ENCODE data around the gene STAT5B. TPM values are rescaled to one million over a fixed set of nuclear protein-coding genes. Genes with fewer than 3 reads are reported as not detected.

STAT5B gene
- total RNA-seq, 1 experiment from 2014 or later, result 7.1 TPM

DNA sequence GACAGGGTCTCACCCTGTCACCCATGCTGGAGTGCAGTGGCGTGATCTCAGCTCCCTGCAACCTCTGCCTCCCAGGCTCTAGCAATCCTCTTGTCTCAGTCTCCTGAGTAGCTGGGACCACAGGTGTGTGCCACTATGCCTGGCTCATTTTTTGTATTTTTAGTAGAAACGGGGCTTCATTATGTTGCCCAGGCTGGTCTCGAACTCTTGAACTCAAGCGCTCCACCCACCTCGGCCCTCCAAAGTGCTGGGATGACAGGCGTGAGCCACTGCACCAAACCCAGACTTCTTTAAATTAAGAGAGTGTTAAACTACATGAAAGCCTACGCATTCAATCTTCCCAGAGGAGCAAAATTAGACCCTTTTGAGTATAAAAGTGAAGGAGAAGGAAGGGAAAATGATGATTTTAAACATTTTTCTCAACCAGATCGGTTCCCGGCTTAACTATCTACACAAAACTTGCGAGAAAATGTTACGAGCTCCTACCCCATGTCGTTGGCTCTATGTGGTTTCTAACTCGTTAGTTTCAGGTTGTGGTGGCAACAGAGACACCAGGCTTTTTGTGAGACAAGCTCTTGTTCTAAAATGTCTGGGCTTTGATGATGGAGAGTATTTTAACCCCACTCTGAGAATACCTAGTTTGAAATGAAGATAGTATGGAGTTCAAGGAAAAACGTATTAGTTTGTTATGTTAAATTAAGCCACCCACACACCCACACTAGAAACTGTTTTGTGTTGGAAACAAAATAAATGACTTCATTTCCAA, 26.3 kb downstream of the STAT5B start:
- Histone ChIP-seq H3K36me3 (ENCODE audit: control insufficient read depth in 1 of 2, insufficient read depth in 2 of 2, low read length in 2 of 2) (no peaks in the 10 kb centered on the region), H3K27me3 (ENCODE audit: insufficient read depth, low read length) (no peaks in the 10 kb centered on the region), H4K20me1 (ENCODE audit: insufficient read depth) (no peaks in the 10 kb centered on the region), H3K9ac (ENCODE audit: low read length) (no peak overlapping the region), H3K9me2 (ENCODE audit: insufficient read depth) (no peaks in the 10 kb centered on the region), H3K9me3 (ENCODE audit: control insufficient read depth in 1 of 2, insufficient read depth in 1 of 2, low read depth in 1 of 2, low read length in 2 of 2) (no peaks in the 10 kb centered on the region), H3K4me1 (ENCODE audit: control insufficient read depth in 1 of 2, insufficient read depth in 2 of 2, low read length in 2 of 2) (peaks cover 12 to 33% of the 10 kb centered on the region in 2 experiments), H2AFZ (ENCODE audit: low read depth, low read length, poor library complexity, severe bottlenecking) (no peak overlapping the region), H3K4me2 (ENCODE audit: low read length) (no peak overlapping the region), H3K27ac (ENCODE audit: low read depth, low read length) (no peak overlapping the region), H3K79me2 (ENCODE audit: insufficient read depth, low read length) (no peaks in the 10 kb centered on the region), H3K4me3 (replicated peaks in 1 of 2; ENCODE audit: low read depth in 1 of 2, low read length in 2 of 2) (no peak overlapping the region)
- intact Hi-C loops (cut with micrococcal nuclease), result no loop called here
- BruUV-seq (replicated peaks), result no TSS peak
- CTCF ChIA-PET, result interaction anchor here (1.1 kb wide), 1 partner anchor 8 kb away, joined by 3 read pairs; no protein-coding TSS in a partner anchor
- TF ChIP-seq FOSL1 (IDR thresholded peaks at IDR 0.05; ENCODE audit: low read depth), result no peak
- no peak for TF ChIP-seq ZNF274 (IDR thresholded peaks at IDR 0.05; ENCODE audit: low read depth, low read length)
- TF ChIP-seq CEBPB (IDR thresholded peaks at IDR 0.05; ENCODE audit: low read depth), result no peak
- no peak for TF ChIP-seq TCF7L2 (IDR thresholded peaks at IDR 0.05; ENCODE audit: borderline replicate concordance, extremely low read depth, insufficient read depth, insufficient read length)
- TF ChIP-seq EZH2 (IDR thresholded peaks at IDR 0.05), result no peak
- no peak for TF ChIP-seq RAD21 (IDR thresholded peaks at IDR 0.05; ENCODE audit: low read depth)
- TF ChIP-seq YY1 (IDR thresholded peaks at IDR 0.05; ENCODE audit: extremely low read depth, insufficient replicate concordance, low read depth, low read length), result no peak
- TF ChIP-seq EGR1 (IDR thresholded peaks at IDR 0.05; ENCODE audit: low read depth), result no peak
- no peak for TF ChIP-seq SP1 (IDR thresholded peaks at IDR 0.05; ENCODE audit: low read depth)
- TF ChIP-seq, protein P1, sequence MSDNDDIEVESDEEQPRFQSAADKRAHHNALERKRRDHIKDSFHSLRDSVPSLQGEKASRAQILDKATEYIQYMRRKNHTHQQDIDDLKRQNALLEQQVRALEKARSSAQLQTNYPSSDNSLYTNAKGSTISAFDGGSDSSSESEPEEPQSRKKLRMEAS (IDR thresholded peaks at IDR 0.05), result no peak
- TF ChIP-seq, protein P2, sequence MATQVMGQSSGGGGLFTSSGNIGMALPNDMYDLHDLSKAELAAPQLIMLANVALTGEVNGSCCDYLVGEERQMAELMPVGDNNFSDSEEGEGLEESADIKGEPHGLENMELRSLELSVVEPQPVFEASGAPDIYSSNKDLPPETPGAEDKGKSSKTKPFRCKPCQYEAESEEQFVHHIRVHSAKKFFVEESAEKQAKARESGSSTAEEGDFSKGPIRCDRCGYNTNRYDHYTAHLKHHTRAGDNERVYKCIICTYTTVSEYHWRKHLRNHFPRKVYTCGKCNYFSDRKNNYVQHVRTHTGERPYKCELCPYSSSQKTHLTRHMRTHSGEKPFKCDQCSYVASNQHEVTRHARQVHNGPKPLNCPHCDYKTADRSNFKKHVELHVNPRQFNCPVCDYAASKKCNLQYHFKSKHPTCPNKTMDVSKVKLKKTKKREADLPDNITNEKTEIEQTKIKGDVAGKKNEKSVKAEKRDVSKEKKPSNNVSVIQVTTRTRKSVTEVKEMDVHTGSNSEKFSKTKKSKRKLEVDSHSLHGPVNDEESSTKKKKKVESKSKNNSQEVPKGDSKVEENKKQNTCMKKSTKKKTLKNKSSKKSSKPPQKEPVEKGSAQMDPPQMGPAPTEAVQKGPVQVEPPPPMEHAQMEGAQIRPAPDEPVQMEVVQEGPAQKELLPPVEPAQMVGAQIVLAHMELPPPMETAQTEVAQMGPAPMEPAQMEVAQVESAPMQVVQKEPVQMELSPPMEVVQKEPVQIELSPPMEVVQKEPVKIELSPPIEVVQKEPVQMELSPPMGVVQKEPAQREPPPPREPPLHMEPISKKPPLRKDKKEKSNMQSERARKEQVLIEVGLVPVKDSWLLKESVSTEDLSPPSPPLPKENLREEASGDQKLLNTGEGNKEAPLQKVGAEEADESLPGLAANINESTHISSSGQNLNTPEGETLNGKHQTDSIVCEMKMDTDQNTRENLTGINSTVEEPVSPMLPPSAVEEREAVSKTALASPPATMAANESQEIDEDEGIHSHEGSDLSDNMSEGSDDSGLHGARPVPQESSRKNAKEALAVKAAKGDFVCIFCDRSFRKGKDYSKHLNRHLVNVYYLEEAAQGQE (IDR thresholded peaks at IDR 0.05; ENCODE audit: low read depth), result no peak
- no peak for TF ChIP-seq EZH2phosphoT487 (IDR thresholded peaks at IDR 0.05; ENCODE audit: borderline replicate concordance)
- ATAC-seq (no peak), DNase-seq (ENCODE audit: low read depth, low spot score) (no peak)
- POLR2A ChIA-PET, result no interaction called here
- RAD21 ChIA-PET (ENCODE audit: low non-redundant PET in 1 of 2, low total read pairs in 2 of 2, uncharacterized antibody in 2 of 2, unreplicated experiment in 2 of 2), result no interaction called here

Measured in HCT116 (cell line).